Neuronal stem cell (in vitro differentiated cells): ENCODE measurements around the gene KNG1. TPM values are rescaled to one million over a fixed set of nuclear protein-coding genes. Genes with fewer than 3 reads are reported as not detected.

Source experiments
- DNase-seq: peaks from one replicate; pipeline ENCODE4 v3.0.0-alpha.2; 2013; ENCODE audit warnings: low spot score
- H2AFZ ChIP-seq: one replicate; pipeline ENCODE4 v1.6.1; 2013; ENCODE audit warnings: mild to moderate bottlenecking, low read length, inconsistent platforms
- H2AK5ac ChIP-seq: 2 replicates; pipeline ENCODE4 v1.6.1; 2013; ENCODE audit warnings: low read depth, mild to moderate bottlenecking, inconsistent platforms, low read length, moderate library complexity, mixed read lengths
- H2BK120ac ChIP-seq: 2 replicates; pipeline ENCODE4 v1.6.1; 2013; ENCODE audit warnings: low read depth, mild to moderate bottlenecking, inconsistent platforms, low read length, moderate library complexity, mixed read lengths
- H2BK12ac ChIP-seq: one replicate; pipeline ENCODE4 v1.6.1; 2013; ENCODE audit warnings: low read length, inconsistent platforms
- H2BK15ac ChIP-seq: 2 replicates; pipeline ENCODE4 v1.6.1; 2013; ENCODE audit warnings: mild to moderate bottlenecking, low read length, inconsistent platforms, mixed read lengths
- H2BK5ac ChIP-seq: one replicate; pipeline ENCODE4 v1.6.1; 2013; ENCODE audit warnings: inconsistent platforms, mild to moderate bottlenecking, low read length, moderate library complexity
- H3K14ac ChIP-seq: one replicate; pipeline ENCODE4 v1.6.1; 2013; ENCODE audit warnings: low read length, inconsistent platforms
- H3K18ac ChIP-seq: 2 replicates; pipeline ENCODE4 v1.6.1; 2013; ENCODE audit warnings: low read length, inconsistent platforms
- H3K23ac ChIP-seq: 2 replicates; pipeline ENCODE4 v1.6.1; 2013; ENCODE audit warnings: low read depth, mild to moderate bottlenecking, mixed read lengths, low read length, inconsistent platforms; ENCODE audit not compliant: poor library complexity
- H3K27ac ChIP-seq: replicated peaks from 3 replicates; pipeline ENCODE4 v1.5.1; 2013; ENCODE audit warnings: low read length, inconsistent platforms
- H3K27me3 ChIP-seq, 3 experiments: 2 replicates each; pipeline ENCODE4 v1.6.1; 2013; ENCODE audit warnings: low read length in 3 of 3, mild to moderate bottlenecking in 2 of 3, inconsistent platforms in 1 of 3, low read depth in 1 of 3, mixed read lengths in 1 of 3, moderate library complexity in 1 of 3; ENCODE audit not compliant: control insufficient read depth in 3 of 3, insufficient read depth in 3 of 3
- H3K36me3 ChIP-seq, 2 donors: replicated peaks in 1 of 2; 2 replicates each; pipeline ENCODE4 v1.6.1; 2013; ENCODE audit warnings: low read length in 2 of 2; ENCODE audit not compliant: control insufficient read depth in 2 of 2, insufficient read depth in 2 of 2
- H3K4ac ChIP-seq: 2 replicates; pipeline ENCODE4 v1.6.1; 2013; ENCODE audit warnings: inconsistent platforms, mild to moderate bottlenecking, low read length, moderate library complexity
- H3K4me1 ChIP-seq, 2 donors: 1 replicate in 1 of 2; 2 replicates in 1 of 2; pipeline ENCODE4 v1.6.1; 2013; ENCODE audit warnings: low read length in 2 of 2, low read depth in 1 of 2; ENCODE audit not compliant: control insufficient read depth in 2 of 2, insufficient read depth in 1 of 2
- H3K4me2 ChIP-seq: one replicate; pipeline ENCODE4 v1.6.1; 2013; ENCODE audit warnings: mild to moderate bottlenecking, low read length, inconsistent platforms; ENCODE audit not compliant: insufficient read depth, poor library complexity, severe bottlenecking
- H3K4me3 ChIP-seq, 2 donors: 2 replicates each; pipeline ENCODE4 v1.5.1; 2013; ENCODE audit warnings: low read length in 2 of 2, mild to moderate bottlenecking in 2 of 2, inconsistent platforms in 1 of 2, moderate library complexity in 1 of 2
- H3K79me1 ChIP-seq: one replicate; pipeline ENCODE4 v1.6.1; 2013; ENCODE audit warnings: low read depth, mild to moderate bottlenecking, inconsistent platforms, low read length, moderate library complexity
- H3K9ac ChIP-seq: one replicate; pipeline ENCODE4 v1.6.1; 2013; ENCODE audit warnings: mild to moderate bottlenecking, low read depth, low read length, inconsistent platforms; ENCODE audit not compliant: poor library complexity
- H3K9me3 ChIP-seq, 2 donors: replicated peaks in 1 of 2; 2 replicates each; pipeline versions ENCODE3 to v1.6.1; 2013; ENCODE audit warnings: low read length in 2 of 2, mild to moderate bottlenecking in 2 of 2, inconsistent platforms in 1 of 2, low read depth in 1 of 2, mixed read lengths in 1 of 2, moderate library complexity in 1 of 2; ENCODE audit not compliant: control insufficient read depth in 2 of 2, insufficient read depth in 1 of 2
- H4K8ac ChIP-seq: one replicate; pipeline ENCODE4 v1.6.1; 2013; ENCODE audit warnings: low read depth, mild to moderate bottlenecking, inconsistent platforms, low read length, moderate library complexity
- H4K91ac ChIP-seq: one replicate; pipeline ENCODE4 v1.6.1; 2013; ENCODE audit warnings: low read length, low read depth, mild to moderate bottlenecking, inconsistent platforms; ENCODE audit not compliant: poor library complexity
- WGBS, 2 donors: extraction: QIAGEN DNeasy Blood & Tissue Kit; methylation state at CpG; one replicate each; pipeline ENCODE4 v1.1.7; 2013; ENCODE audit warnings: missing lambda C conversion rate in 2 of 2, mixed read lengths in 1 of 2; ENCODE audit not compliant: insufficient read length in 2 of 2, insufficient replicate concordance in 1 of 2; ENCODE audit errors: extremely low coverage in 2 of 2; 5-methylcytosine and 5-hydroxymethylcytosine counted together
- polyA plus RNA-seq, 2 experiments: library from polyadenylated mRNA; stranded (reverse); fragments of 200-250 nt; gene quantifications; one replicate each; pipeline ENCODE4 v1.2.3, GENCODE V29; 2013

Gene KNG1
- not detected for polyA plus RNA-seq (2013, experiment 1 of 2)
- polyA plus RNA-seq (2013, experiment 2 of 2) = not detected

DNA sequence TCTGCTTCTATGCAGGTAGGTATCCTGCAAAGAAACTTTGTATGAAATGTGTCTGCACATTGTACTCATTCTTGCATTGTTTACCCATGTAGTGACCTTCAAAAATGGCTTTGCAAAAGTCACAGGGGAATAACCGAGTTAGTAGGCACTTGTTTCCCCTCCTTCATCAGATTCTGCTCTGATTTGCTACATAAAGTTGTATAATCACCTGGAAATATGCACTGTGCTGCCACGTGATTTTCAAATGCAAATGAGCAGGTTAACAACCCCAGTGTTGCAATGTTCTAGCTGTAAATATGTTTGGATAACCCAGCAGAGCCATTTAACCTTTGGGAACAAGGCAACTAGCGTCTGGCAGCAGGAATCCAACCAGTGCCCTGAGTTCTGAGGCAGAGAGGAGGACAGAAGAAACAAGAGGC, at the start of gene KNG1:
Gene KNG1 (plus strand): TSS at position 321 of the 419 bp plus-strand sequence. CDS start 184 bp downstream, outside the sequence.
- no peak within 1 kb of the TSS for H2AK5ac ChIP-seq
- H3K79me1 ChIP-seq = no peaks in the 10 kb centered on the region
- no peak within 1 kb of the TSS for H4K91ac ChIP-seq
- no peaks in the 10 kb centered on the region for H3K4me1 ChIP-seq
- H2BK12ac ChIP-seq = no peak within 1 kb of the TSS
- no peak within 1 kb of the TSS for H2BK120ac ChIP-seq
- H3K9ac ChIP-seq = no peak within 1 kb of the TSS
- H4K8ac ChIP-seq = no peak within 1 kb of the TSS
- H3K4me2 ChIP-seq = no peak within 1 kb of the TSS
- no peak within 1 kb of the TSS for H3K27ac ChIP-seq
- WGBS, 2 donors = no CpG with 5 or more reads among the region's 3 CpGs
- no peak within 1 kb of the TSS for H2AFZ ChIP-seq
- no peak within 1 kb of the TSS for H3K18ac ChIP-seq
- H2BK15ac ChIP-seq = no peak within 1 kb of the TSS
- no peak for DNase-seq
- no peak within 1 kb of the TSS for H2BK5ac ChIP-seq
- H3K27me3 ChIP-seq = peaks cover 0 to 4% (median 0%) of the 10 kb centered on the region in 3 experiments
- no peak within 1 kb of the TSS for H3K14ac ChIP-seq
- no peak within 1 kb of the TSS for H3K4me3 ChIP-seq
- H3K9me3 ChIP-seq = no peaks in the 10 kb centered on the region
- no peaks in the 10 kb centered on the region for H3K36me3 ChIP-seq
- H3K4ac ChIP-seq = no peak within 1 kb of the TSS
- no peak within 1 kb of the TSS for H3K23ac ChIP-seq

DNA sequence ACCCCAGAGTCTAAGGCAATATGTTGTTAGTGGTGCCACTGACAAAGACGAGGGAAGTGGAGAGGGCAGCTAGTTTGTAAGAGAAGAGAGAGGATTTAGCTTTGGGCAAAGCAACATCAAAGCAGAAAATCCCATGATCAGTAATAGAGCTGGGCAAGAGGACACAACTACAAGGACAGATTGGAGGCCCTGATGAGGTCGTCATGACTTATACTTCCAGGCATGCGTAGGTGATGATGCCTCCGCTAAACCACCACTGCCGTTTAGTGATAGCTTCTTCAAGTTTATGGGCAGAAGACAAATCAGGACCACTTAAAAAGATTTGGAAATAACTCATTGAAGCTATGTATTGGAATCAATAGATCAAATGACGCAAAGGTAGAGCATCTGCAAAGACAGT, 48.7 kb upstream of the KNG1 start:
- H3K27me3 ChIP-seq = peaks cover 0 to 2% (median 0%) of the 10 kb centered on the region in 3 experiments
- no peak overlapping the region for H3K4me2 ChIP-seq
- H3K14ac ChIP-seq = no peak overlapping the region
- H2BK5ac ChIP-seq = no peak overlapping the region
- no peak overlapping the region for H3K4me3 ChIP-seq
- no peak overlapping the region for H3K27ac ChIP-seq
- H2AK5ac ChIP-seq = no peak overlapping the region
- H4K91ac ChIP-seq = no peak overlapping the region
- H3K4me1 ChIP-seq = peaks cover 5 to 11% of the 10 kb centered on the region in 2 donors
- no peak for DNase-seq
- H2BK120ac ChIP-seq = no peak overlapping the region
- H3K79me1 ChIP-seq = no peaks in the 10 kb centered on the region
- H2BK12ac ChIP-seq = no peak overlapping the region
- H4K8ac ChIP-seq = no peak overlapping the region
- no peaks in the 10 kb centered on the region for H3K36me3 ChIP-seq
- H3K18ac ChIP-seq = no peak overlapping the region
- H3K9me3 ChIP-seq = no peaks in the 10 kb centered on the region
- H3K4ac ChIP-seq = no peak overlapping the region
- WGBS, 2 donors = no CpG with 5 or more reads among the region's 6 CpGs
- H2AFZ ChIP-seq = no peak overlapping the region
- H3K23ac ChIP-seq = no peak overlapping the region
- no peak overlapping the region for H2BK15ac ChIP-seq
- no peak overlapping the region for H3K9ac ChIP-seq

GRCh38 chr3:186669378-186670084, 47.6 kb upstream of the KNG1 start:
- H3K23ac ChIP-seq = no peak overlapping the region
- no peak overlapping the region for H2BK15ac ChIP-seq
- H3K79me1 ChIP-seq = no peaks in the 10 kb centered on the region
- no peak overlapping the region for H2BK5ac ChIP-seq
- H2BK120ac ChIP-seq = no peak overlapping the region
- no peak overlapping the region for H3K14ac ChIP-seq
- no peaks in the 10 kb centered on the region for H3K9me3 ChIP-seq
- no peak overlapping the region for H3K18ac ChIP-seq
- no peak overlapping the region for H4K8ac ChIP-seq
- H3K9ac ChIP-seq = no peak overlapping the region
- no peak overlapping the region for H4K91ac ChIP-seq
- no peak overlapping the region for H2AFZ ChIP-seq
- no peaks in the 10 kb centered on the region for H3K36me3 ChIP-seq
- no CpG with 5 or more reads among the region's 2 CpGs for whole genome bisulfite sequencing, 2 donors
- peaks cover 0 to 2% (median 0%) of the 10 kb centered on the region in 3 experiments for H3K27me3 ChIP-seq
- no peak overlapping the region for H3K4ac ChIP-seq
- H2AK5ac ChIP-seq = no peak overlapping the region
- no peak for DNase-seq
- no peak overlapping the region for H2BK12ac ChIP-seq
- H3K4me3 ChIP-seq = no peak overlapping the region
- H3K4me2 ChIP-seq = no peak overlapping the region
- H3K4me1 ChIP-seq = peaks cover 1 to 4% of the 10 kb centered on the region in 2 donors
- H3K27ac ChIP-seq = no peak overlapping the region

DNA sequence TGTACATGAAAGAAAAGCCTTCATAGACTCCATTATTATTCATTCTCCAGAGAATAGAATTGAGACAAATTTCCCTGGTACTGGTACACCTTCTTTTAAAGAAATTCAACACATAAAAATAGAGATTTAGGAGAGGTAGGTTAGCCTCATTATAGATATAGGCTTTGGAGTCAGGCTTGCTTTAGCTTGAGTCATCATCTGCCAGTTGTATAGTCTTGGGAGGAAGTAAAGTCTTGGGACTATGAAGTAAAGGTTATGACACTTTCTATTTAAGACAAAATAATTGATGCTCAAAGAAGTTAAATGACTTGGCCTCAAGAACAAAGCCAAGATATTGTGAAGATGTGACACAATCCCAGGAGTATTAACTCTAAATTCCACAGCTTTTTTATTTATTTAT, 47.0 kb upstream of the KNG1 start:
- Histone ChIP-seq H3K4me3 (no peak overlapping the region), H3K18ac (no peak overlapping the region), H2BK15ac (no peak overlapping the region), H3K9me3 (no peaks in the 10 kb centered on the region), H3K36me3 (no peaks in the 10 kb centered on the region), H3K9ac (no peak overlapping the region), H3K4me1 (peaks cover 0 to 2% of the 10 kb centered on the region in 2 donors), H3K4me2 (no peak overlapping the region), H3K4ac (no peak overlapping the region), H3K14ac (no peak overlapping the region), H4K91ac (no peak overlapping the region), H2AK5ac (no peak overlapping the region), H2BK12ac (no peak overlapping the region), H3K27ac (no peak overlapping the region), H3K23ac (no peak overlapping the region), H4K8ac (no peak overlapping the region), H2BK5ac (no peak overlapping the region), H3K27me3 (peaks cover 0 to 2% (median 0%) of the 10 kb centered on the region in 3 experiments), H2BK120ac (no peak overlapping the region), H2AFZ (no peak overlapping the region), H3K79me1 (no peaks in the 10 kb centered on the region)
- no peak for DNase-seq
